Adrenal gland (tissue), 12 donors: ENCODE results near the gene PKNOX2. TPM values are rescaled to one million over a fixed set of nuclear protein-coding genes. Genes with fewer than 3 reads are reported as not detected.

ENCODE experiments used
- DNase-seq, 7 donors: peaks; one replicate each; pipeline ENCODE4 v3.0.0-alpha.2; 2019 to 2020
- H3K27ac ChIP-seq, 5 donors: fragments of 200-600 bp; sonication (generic) in 4 of 5; 1 replicate in 3 of 5; 2 replicates in 2 of 5; pipeline versions ENCODE4 v1.5.1 to v1.8.0; 2016 to 2020; ENCODE audit warnings: mild to moderate bottlenecking in 1 of 5
- H3K27me3 ChIP-seq: fragments of 200-600 bp; 2 replicates; pipeline ENCODE4 v1.8.0; 2021
- H3K36me3 ChIP-seq, 2 donors: fragments of 200-600 bp; replicated peaks in 1 of 2; 1 replicate in 1 of 2; 2 replicates in 1 of 2; pipeline versions ENCODE4 v1.5.1 to v1.8.0; 2018 to 2022
- H3K4me1 ChIP-seq, 2 donors: fragments of 200-600 bp; replicated peaks in 1 of 2; 1 replicate in 1 of 2; 2 replicates in 1 of 2; pipeline versions ENCODE4 v1.5.1 to v1.8.0; 2018 to 2021
- H3K4me3 ChIP-seq, 4 donors: fragments of 200-600 bp; sonication (generic) in 3 of 4; one replicate each; pipeline ENCODE4 v1.5.1; 2016 to 2018
- H3K9me3 ChIP-seq, 3 donors: fragments of 200-600 bp; sonication (generic) in 1 of 3; replicated peaks in 1 of 3; 1 replicate in 2 of 3; 2 replicates in 1 of 3; pipeline versions ENCODE4 v1.5.1 to v1.8.0; 2016 to 2021
- CTCF ChIP-seq, 6 experiments: fragments of 450-650 bp in 4 of 6; fragments of 200-600 bp in 2 of 6; sonication (generic) in 1 of 6; IDR thresholded peaks; 1 replicate in 5 of 6; 2 replicates in 1 of 6; pipeline versions ENCODE4 v1.5.1 to v1.8.0; 2016 to 2021; ENCODE audit warnings: antibody characterized with exemption in 6 of 6, mild to moderate bottlenecking in 2 of 6, moderate library complexity in 1 of 6
- POLR2A ChIP-seq, 2 donors: fragments of 450-650 bp; IDR thresholded peaks; one replicate each; pipeline ENCODE4 v1.6.1; 2017; ENCODE audit warnings: antibody characterized with exemption in 2 of 2, mild to moderate bottlenecking in 2 of 2, moderate library complexity in 1 of 2
- WGBS, 4 donors: extraction: QIAGEN DNeasy Blood & Tissue Kit in 2 of 4; methylation state at CpG; one replicate each; pipeline versions ENCODE4 v1.1.5 to v1.1.7; 2013 to 2017; 5-methylcytosine and 5-hydroxymethylcytosine counted together
- intact Hi-C, 2 donors: fragments of 100-400 bp; cut with DNase I; formaldehyde crosslinking; loops; one replicate each; pipeline versions ENCODE4 v1.14.1 to v1.15.0; 2022 to 2023
- polyA plus RNA-seq, 3 donors: library from polyadenylated mRNA; stranded (reverse); fragments of 200-250 nt in 2 of 3; fragments of 350-450 nt in 1 of 3; fragmentation: Illumina TruSeq in 1 of 3; extraction: RNeasy Lipid Tissue Mini Kit (QIAGEN cat#74804) in 1 of 3; gene quantifications; one replicate each; pipeline ENCODE4 v1.2.3, GENCODE V29; 2013 to 2014
- total RNA-seq, 9 donors: library from RNA; depleted of rRNA in 4 of 9; stranded (reverse); fragments of >200 nt in 4 of 9; fragments of 120-200 nt in 1 of 9; fragmentation: NEBNext Ultra II Directional in 1 of 9; extraction: Animal tissue kit (Norgen Biotek cat#: 25700) in 1 of 9; gene quantifications; one replicate each; pipeline versions ENCODE4 v1.1.0 to v1.2.4, GENCODE V29; 2013 to 2023
- donor health status: healthy with polysubstance abuse.
- donor health status: Bipolar disorder and iron deficiency.
- donor health status: DM: yes; HTN: yes; CAD: no.
- donor health status: DM: no; HTN: no; CAD: no.
- donor health status: DM: no; HTN: no; CAD: no.
- donor health status: DM: yes; HTN: yes; CAD: no.

The PKNOX2 gene
- total and polyA plus RNA-seq, 12 donors, result 1.2 to 34.7 (median 3.1) TPM

GRCh38 chr11:125346179-125346530 is 181.6 kb downstream of the PKNOX2 start:
- 35 to 41% (median 37%) methylated on average over 4 to 6 of the region's 6 CpGs for WGBS, 4 donors
- DNase-seq, result no peak
- peak overlapping the region in 2 of 5 donors; percentile 34 to 35 for H3K27ac ChIP-seq
- TF ChIP-seq CTCF (IDR thresholded peaks at IDR 0.05), result no peak
- no peak for TF ChIP-seq POLR2A (IDR thresholded peaks at IDR 0.05)
- no peaks in the 10 kb centered on the region for H3K9me3 ChIP-seq
- H3K4me3 ChIP-seq, result no peak overlapping the region
- no peaks in the 10 kb centered on the region for H3K27me3 ChIP-seq
- H3K4me1 ChIP-seq, result peaks cover 0 to 5% of the 10 kb centered on the region in 2 donors
- intact Hi-C loops, result loop anchor here (5.0 to 10.0 kb wide), 4 partner anchors 184 to 391 kb away; partner anchors contain the start of genes PKNOX2 (in 2 of the 2) and CCDC15 (in 1 of the 2)
- H3K36me3 ChIP-seq, result no peaks in the 10 kb centered on the region

GRCh38 chr11:125346565-125347260 is 182.2 kb downstream of the PKNOX2 start:
- no peak for DNase-seq
- intact Hi-C loops, result loop anchor here (5.0 to 10.0 kb wide), 4 partner anchors 184 to 392 kb away; partner anchors contain the start of genes PKNOX2 (in 2 of the 2) and CCDC15 (in 1 of the 2)
- no peaks in the 10 kb centered on the region for H3K36me3 ChIP-seq
- H3K4me3 ChIP-seq, result no peak overlapping the region
- TF ChIP-seq POLR2A (IDR thresholded peaks at IDR 0.05) (no peak), CTCF (IDR thresholded peaks at IDR 0.05) (no peak)
- WGBS, 4 donors, result 75 to 84% (median 78%) methylated on average over 9 of the region's 9 CpGs
- peak overlapping the region in 2 of 5 donors; percentile 34 to 35 for H3K27ac ChIP-seq
- peaks cover 0 to 5% of the 10 kb centered on the region in 2 donors for H3K4me1 ChIP-seq
- no peaks in the 10 kb centered on the region for H3K27me3 ChIP-seq
- H3K9me3 ChIP-seq, result no peaks in the 10 kb centered on the region

- no peaks in the 10 kb centered on the region for H3K36me3 ChIP-seq
- no peaks in the 10 kb centered on the region for H3K27me3 ChIP-seq
- intact Hi-C loops, result loop anchor here (5.0 to 10.0 kb wide), 4 partner anchors 185 to 392 kb away; partner anchors contain the start of genes PKNOX2 (in 2 of the 2) and CCDC15 (in 1 of the 2)
- H3K9me3 ChIP-seq, result no peaks in the 10 kb centered on the region
- no peak overlapping the region for H3K4me3 ChIP-seq
- DNase-seq, result no peak
- WGBS, 4 donors, result 44 to 65% (median 57%) methylated on average over 1 to 2 of the region's 2 CpGs
- H3K4me1 ChIP-seq, result peaks cover 0 to 5% of the 10 kb centered on the region in 2 donors
- H3K27ac ChIP-seq, result no peak overlapping the region
- TF ChIP-seq CTCF (IDR thresholded peaks at IDR 0.05), result no peak
- TF ChIP-seq POLR2A (IDR thresholded peaks at IDR 0.05), result no peak
Observed at GRCh38 chr11:125347261-125347585, 182.7 kb downstream of the PKNOX2 start.

GRCh38 chr11:125348141-125348651 is 183.6 kb downstream of the PKNOX2 start:
- Histone ChIP-seq H3K27me3 (no peaks in the 10 kb centered on the region), H3K36me3 (no peaks in the 10 kb centered on the region), H3K9me3 (no peaks in the 10 kb centered on the region), H3K4me3 (no peak overlapping the region), H3K4me1 (peaks cover 0 to 5% of the 10 kb centered on the region in 2 donors), H3K27ac (no peak overlapping the region)
- TF ChIP-seq POLR2A (IDR thresholded peaks at IDR 0.05), result no peak
- no peak for TF ChIP-seq CTCF (IDR thresholded peaks at IDR 0.05)
- 56 to 80% (median 76%) methylated on average over 9 to 13 of the region's 13 CpGs for WGBS, 4 donors
- intact Hi-C loops, result loop anchor here (5.0 to 10.0 kb wide), 4 partner anchors 186 to 393 kb away; partner anchors contain the start of genes PKNOX2 (in 2 of the 2) and CCDC15 (in 1 of the 2)
- DNase-seq, result no peak
